Activated naive CD8-positive, alpha-beta T cell treated with anti-CD3 and anti-CD28 coated beads, Interleukin-2, amount 10 ng/mL, durations not matched to agents 7 days and 5 days (primary cell): ENCODE measurements around the gene HEG1. TPM values are rescaled to one million over a fixed set of nuclear protein-coding genes. Genes with fewer than 3 reads are reported as not detected.

Source experiments
- ATAC-seq: fragments of 150-1000 bp; cut with Tn5 transposase; one replicate; pipeline ENCODE4 v1.10.0; 2021; ENCODE audit warnings: low read depth, moderate library complexity
- POLR2A ChIA-PET: fragments of 350-600 bp; sonication (Branson Sonifier 250); formaldehyde crosslinking; loops from one replicate; lab custom pipeline; 2021; ENCODE audit warnings: antibody characterized with exemption; lab: Charles Lee
- DNase-seq: peaks from one replicate; pipeline ENCODE4 v3.0.0; 2021
- H3K27ac Mint-ChIP-seq: one replicate; pipeline ENCODE4 v1.8.0; 2022; ENCODE audit warnings: mild to moderate bottlenecking, mixed read lengths
- H3K27me3 Mint-ChIP-seq: one replicate; pipeline ENCODE4 v1.8.0; 2022; ENCODE audit warnings: mild to moderate bottlenecking, moderate library complexity, mixed read lengths
- H3K36me3 Mint-ChIP-seq: one replicate; pipeline ENCODE4 v1.8.0; 2021; ENCODE audit warnings: mild to moderate bottlenecking, mixed read lengths
- H3K4me1 Mint-ChIP-seq: one replicate; pipeline ENCODE4 v1.8.0; 2021; ENCODE audit warnings: mixed read lengths
- H3K4me3 Mint-ChIP-seq: one replicate; pipeline ENCODE4 v1.8.0; 2022; ENCODE audit warnings: mild to moderate bottlenecking, moderate library complexity, mixed read lengths
- H3K9me3 Mint-ChIP-seq: one replicate; pipeline ENCODE4 v1.8.0; 2021; ENCODE audit warnings: mixed read lengths
- total RNA-seq, 2 experiments: library from RNA; stranded (reverse); gene quantifications; one replicate each; pipeline ENCODE4 v1.2.3, GENCODE V29; 2021

HEG1 gene
- total RNA-seq, 2 experiments from 2014 or later, result 49.1 to 49.5 TPM

DNA sequence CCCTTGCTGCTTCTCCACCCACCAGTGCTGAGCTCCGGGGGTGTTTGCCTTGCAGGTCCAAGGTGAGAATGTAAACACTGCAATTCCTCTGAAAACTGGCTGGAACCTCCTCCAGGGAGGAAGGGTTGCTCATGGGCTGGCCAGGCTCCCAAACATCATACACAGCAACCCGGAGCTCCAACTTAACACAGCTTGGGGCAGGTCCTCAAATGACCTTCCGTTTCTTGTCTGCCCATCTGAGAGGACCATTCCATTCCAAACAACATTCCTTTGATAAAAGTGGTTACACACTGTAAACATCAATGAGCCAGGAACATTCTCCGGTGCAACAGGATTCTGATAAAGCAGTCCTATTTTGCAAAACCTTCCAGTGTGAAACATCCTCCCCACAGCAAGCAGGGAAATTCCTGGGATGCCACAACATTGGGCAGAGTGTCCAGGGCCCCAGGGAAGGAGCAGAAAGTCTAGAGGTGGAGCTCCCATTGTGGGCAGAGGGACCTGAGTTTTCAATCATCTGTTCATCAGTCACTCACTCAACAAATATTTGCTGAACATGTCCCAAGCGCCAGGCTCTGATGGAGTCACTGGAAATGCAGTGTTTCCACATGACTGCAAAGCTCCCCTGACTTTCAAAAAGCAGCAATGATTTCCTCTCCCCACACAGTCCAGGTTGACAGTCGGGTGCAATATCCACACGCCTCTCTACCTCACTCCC lies 7.3 kb upstream of the HEG1 start:
- DNase-seq (no peak), ATAC-seq (no peak)
- Mint-ChIP-seq H3K27me3 (peaks cover 35% of the 10 kb centered on the region), H3K27ac (no peak overlapping the region), H3K9me3 (peaks cover 3% of the 10 kb centered on the region), H3K36me3 (peaks cover 8% of the 10 kb centered on the region), H3K4me3 (no peak overlapping the region), H3K4me1 (peaks cover 7% of the 10 kb centered on the region)
- POLR2A ChIA-PET, result no interaction called here

DNA sequence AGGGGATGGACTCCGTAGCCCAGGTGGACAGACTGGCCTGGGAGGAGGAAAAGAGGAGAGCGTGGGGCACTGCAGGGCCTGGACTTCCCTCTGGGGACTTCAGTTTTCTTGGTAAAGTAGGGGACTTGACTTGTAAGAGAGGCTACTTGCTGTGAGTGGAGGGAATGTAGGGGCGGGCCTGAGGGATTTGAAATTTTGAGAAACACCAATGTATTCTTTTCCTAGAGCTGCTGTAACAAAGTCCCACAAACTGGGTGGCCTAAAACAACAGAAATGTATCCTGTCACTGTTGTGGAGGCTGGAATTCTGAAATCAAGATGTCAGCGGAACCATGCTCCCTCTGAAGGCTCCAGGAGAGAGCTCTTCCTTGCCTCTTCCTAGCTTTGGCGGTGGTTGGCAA lies 5.8 kb upstream of the HEG1 start:
- Mint-ChIP-seq H3K4me1 (peaks cover 9% of the 10 kb centered on the region), H3K27me3 (peaks cover 35% of the 10 kb centered on the region), H3K9me3 (peaks cover 3% of the 10 kb centered on the region), H3K27ac (no peak overlapping the region), H3K36me3 (peaks cover 3% of the 10 kb centered on the region), H3K4me3 (no peak overlapping the region)
- POLR2A ChIA-PET, result no interaction called here
- DNase-seq, result no peak
- ATAC-seq, result no peak

DNA sequence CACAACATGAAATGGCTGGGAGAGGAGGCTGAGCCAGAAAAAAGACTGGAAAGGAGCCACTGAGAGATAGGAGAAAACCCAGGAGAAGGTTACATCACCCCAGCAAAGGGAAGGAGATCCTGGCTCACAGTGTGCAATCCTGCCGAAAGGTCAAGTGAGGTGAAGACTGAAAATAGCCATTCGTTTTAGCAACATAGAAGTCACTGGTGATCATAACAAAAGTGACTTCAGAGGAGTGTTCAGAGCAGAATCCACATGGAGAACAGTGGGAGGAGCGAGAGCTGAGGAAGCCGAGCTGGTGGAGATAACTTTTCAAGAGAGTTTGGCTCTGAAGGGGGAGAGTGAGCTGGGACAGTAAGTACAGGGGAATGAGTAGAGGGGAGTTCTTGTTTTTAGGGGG lies 5.4 kb upstream of the HEG1 start:
- peaks cover 11% of the 10 kb centered on the region for H3K4me1 Mint-ChIP-seq
- H3K27me3 Mint-ChIP-seq, result peaks cover 35% of the 10 kb centered on the region

DNA sequence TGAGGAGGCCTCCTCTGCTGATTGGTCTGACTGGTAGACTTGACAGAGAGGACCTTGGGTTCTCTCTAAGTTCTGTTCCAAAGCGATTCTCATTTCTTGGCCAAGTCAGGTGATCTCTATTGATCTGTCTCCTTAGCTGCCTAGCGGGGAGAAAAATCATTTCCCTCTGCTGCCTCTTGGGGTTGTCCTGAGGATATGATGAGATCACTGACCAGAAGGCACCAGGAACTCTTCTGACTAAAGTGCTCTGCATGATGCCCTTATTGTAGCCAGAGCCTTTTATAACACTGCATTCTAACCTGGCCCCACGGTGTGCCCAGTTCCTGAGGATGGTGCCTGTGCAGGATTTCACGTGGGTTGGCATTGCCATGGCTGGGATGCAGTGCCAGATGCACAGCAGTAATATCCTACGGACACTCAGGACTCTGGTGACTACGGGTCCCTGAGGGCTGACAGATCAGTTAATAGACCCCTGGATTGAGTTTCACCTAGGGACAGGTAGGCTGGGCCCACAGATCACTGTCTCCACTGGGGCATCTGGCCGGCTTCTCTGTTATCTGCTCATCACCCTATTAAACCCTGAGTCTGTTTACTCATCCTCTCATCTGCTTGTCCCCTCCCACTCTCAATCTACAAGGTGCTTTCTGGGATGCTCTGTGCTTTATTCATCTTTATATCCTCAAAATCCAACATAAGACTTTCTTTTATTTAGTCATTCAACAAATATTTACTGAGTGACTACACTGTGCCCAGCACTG lies 3.9 kb upstream of the HEG1 start:
- H3K27me3 Mint-ChIP-seq, result peaks cover 35% of the 10 kb centered on the region
- DNase-seq (no peak), ATAC-seq (no peak)

More for the DNA sequence above, 5.4 kb upstream of the HEG1 start:
- peaks cover 3% of the 10 kb centered on the region for H3K36me3 Mint-ChIP-seq
- no peak overlapping the region for H3K4me3 Mint-ChIP-seq
- no peak overlapping the region for H3K27ac Mint-ChIP-seq
- POLR2A ChIA-PET, result no interaction called here
- peaks cover 3% of the 10 kb centered on the region for H3K9me3 Mint-ChIP-seq
- ATAC-seq, result no peak
- no peak for DNase-seq

DNA sequence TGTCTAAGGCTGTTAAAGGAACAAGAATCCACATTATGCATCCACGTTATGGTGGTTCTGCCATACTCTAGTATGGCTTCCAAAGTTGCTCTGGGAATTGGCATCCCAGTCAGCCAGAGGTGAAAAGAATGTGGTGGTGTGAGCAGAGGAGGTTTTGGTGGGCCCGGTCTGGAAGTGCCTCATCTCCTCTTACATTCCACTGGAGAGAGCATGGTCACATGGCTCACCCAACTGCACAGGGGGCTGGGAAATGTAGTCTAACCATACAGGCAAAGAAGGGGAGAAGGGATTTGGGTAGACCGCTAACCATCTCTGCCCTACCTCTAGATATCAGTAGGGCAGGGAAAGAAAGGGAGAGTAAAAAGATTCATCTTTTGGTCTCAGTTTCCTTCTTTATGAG lies 3.2 kb upstream of the HEG1 start:
- no peak for DNase-seq
- Mint-ChIP-seq H3K27ac (no peak overlapping the region), H3K9me3 (no peaks in the 10 kb centered on the region), H3K4me1 (peaks cover 19% of the 10 kb centered on the region), H3K27me3 (peaks cover 31% of the 10 kb centered on the region), H3K36me3 (peaks cover 4% of the 10 kb centered on the region), H3K4me3 (no peak overlapping the region)
- POLR2A ChIA-PET, result no interaction called here
- ATAC-seq, result no peak

More for the DNA sequence above, 3.9 kb upstream of the HEG1 start:
- POLR2A ChIA-PET, result no interaction called here
- Mint-ChIP-seq H3K9me3 (peaks cover 3% of the 10 kb centered on the region), H3K36me3 (peaks cover 4% of the 10 kb centered on the region), H3K4me3 (no peak overlapping the region), H3K27ac (no peak overlapping the region), H3K4me1 (peaks cover 12% of the 10 kb centered on the region)

DNA sequence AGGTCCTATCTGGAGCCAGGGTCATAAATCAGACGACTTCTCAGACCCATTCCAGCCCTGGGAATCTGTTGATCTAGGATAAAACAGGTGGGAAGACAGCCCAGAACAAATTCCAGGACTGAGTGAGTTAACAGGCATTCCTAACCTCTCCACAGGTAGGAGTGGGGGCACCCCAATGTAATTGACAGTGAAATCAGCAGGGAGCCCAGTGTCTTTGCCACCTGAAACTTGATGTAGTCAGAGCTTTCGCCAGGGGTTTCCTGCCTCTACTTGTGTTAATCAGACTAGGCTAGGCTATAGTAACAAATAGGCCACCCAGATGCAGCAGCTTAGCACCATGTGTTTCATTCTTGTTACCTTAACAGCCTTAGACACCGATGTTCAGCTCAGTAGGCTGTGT lies 2.7 kb upstream of the HEG1 start:
- Mint-ChIP-seq H3K4me1 (peaks cover 22% of the 10 kb centered on the region), H3K4me3 (no peak overlapping the region), H3K36me3 (peaks cover 4% of the 10 kb centered on the region), H3K27ac (no peak overlapping the region), H3K9me3 (no peaks in the 10 kb centered on the region), H3K27me3 (peaks cover 27% of the 10 kb centered on the region)
- no peak for DNase-seq
- no peak for ATAC-seq
- POLR2A ChIA-PET, result no interaction called here

DNA sequence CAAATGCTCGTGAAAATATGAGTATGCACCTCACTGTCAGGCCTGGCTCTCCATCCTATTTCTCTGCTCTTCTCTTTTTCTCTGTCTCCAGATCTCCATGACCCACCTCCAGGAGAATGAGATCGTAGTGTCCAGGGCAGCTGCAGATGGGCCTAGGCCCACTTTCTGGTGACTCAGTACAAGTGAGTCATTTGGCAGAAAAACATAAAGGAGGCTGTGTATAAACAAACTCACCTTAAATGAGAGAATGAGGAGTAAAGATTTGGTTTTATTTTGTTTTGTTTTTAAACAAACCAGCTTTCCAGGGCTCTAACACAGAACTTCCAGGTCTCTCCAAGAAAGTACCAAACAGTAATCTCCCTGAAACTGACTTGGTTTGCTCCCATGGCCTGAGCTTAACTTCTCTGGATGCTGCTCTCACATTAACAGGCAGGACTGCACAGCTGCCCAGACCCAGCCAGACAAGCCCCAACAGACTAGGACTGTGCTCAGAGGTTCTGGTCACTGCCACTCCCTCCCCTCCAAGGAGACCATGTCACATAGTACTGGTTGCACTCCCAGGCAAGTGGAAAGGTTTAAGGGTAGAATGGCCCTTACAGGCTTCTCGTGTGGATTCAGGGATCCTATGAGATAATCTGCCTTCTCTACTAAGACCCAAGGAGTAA lies 1.5 kb upstream of the HEG1 start:
- Mint-ChIP-seq H3K27ac (no peak overlapping the region), H3K27me3 (peaks cover 20% of the 10 kb centered on the region), H3K36me3 (peaks cover 4% of the 10 kb centered on the region), H3K4me3 (no peak overlapping the region), H3K9me3 (no peaks in the 10 kb centered on the region), H3K4me1 (peaks cover 34% of the 10 kb centered on the region)
- no peak for ATAC-seq
- POLR2A ChIA-PET, result interaction anchor here (0.8 to 0.9 kb wide), 2 partner anchors 12 to 84 kb away, joined by 3 to 4 read pairs; no protein-coding TSS in a partner anchor
- DNase-seq, result no peak

DNA sequence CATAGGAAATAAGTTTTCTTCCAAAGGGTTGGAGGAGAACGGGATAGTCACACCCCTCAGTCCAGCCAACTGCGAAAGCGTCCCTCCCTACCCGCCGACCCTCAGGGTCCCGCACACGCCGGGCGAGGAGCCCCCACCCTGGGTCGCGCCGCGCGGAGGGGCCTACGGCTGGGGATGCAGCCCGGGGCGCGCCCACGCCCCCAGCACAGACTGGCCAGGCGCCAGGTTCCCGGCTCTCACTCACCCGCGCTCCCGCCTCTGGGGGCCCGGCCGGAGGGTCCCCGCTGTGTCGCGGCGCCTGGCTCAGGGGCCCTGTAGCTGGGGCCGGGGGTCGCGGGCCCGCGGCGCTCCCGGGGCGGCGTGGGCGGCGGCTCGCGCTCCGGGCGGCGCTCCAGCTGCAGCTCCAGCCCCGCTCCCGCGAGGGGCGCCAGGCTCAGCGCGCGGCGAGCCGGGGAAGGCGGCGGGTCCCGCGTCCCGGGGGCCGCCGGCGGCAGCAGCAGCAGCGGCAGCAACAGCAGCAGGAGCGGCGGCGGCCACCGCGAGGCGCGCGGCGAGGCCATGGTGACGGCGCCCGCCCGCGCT lies 375 bp downstream of the HEG1 start:
- peak; percentile 20 for ATAC-seq
- DNase-seq, result peak; percentile 62
- Mint-ChIP-seq H3K27me3 (peaks cover 2% of the 10 kb centered on the region), H3K4me3 (peak overlapping the region; percentile 97), H3K36me3 (peaks cover 13% of the 10 kb centered on the region), H3K27ac (peak overlapping the region; percentile 96), H3K9me3 (no peaks in the 10 kb centered on the region), H3K4me1 (peaks cover 49% of the 10 kb centered on the region)
- POLR2A ChIA-PET, result interaction anchor here (0.6 to 0.9 kb wide), 2 partner anchors 14 to 112 kb away, joined by 3 to 5 read pairs; no protein-coding TSS in a partner anchor

DNA sequence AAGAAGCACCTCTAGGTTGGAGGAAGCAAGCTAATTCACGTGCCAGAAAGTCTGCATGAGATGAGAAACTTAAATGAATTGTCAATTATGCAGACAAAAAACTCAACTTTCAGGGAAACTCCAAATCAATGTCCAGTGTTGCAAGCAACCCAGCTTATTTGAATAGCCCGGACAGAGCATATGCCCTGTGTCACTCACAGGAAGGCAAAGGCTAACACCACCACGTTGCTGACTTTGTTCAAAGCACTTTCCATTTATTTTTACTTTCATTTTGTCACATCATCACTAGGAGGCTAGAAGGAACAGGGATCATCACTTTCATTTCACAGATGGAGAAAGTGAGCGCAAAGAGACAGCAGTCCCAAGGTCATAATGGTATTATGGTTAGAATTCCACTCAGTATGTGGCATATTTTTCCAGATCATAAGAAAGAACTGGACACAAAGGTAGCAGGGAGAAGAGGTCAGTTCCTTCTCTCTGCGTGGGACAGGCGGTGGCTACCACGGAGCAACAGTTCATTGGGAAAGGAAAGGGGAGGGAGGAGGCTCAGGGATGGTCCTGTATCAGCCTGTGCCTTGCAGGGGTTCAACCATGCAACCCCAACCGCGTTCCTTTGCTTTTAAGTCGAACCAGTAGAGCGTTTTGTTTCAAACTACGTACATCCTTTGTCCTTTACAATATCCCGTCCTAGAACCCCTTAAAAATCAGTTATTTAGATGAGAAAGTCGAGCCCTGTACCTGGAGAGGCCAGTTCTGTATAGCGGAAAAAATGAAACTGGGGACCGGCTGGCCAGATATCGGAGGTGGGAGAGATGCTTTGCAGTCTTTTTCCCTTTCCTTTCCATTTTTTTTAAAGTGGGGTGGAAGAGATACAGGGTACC lies 1.1 kb downstream of the HEG1 start:
- Mint-ChIP-seq H3K4me1 (peaks cover 48% of the 10 kb centered on the region), H3K27me3 (no peaks in the 10 kb centered on the region), H3K9me3 (no peaks in the 10 kb centered on the region), H3K36me3 (peaks cover 16% of the 10 kb centered on the region), H3K4me3 (peak overlapping the region; percentile 97), H3K27ac (peak overlapping the region; percentile 96)
- DNase-seq, result no peak
- POLR2A ChIA-PET, result interaction anchor here (0.6 to 4.0 kb wide), 6 partner anchors 14 to 113 kb away, joined by 3 to 31 read pairs (median 4); no protein-coding TSS in a partner anchor
- ATAC-seq, result no peak

DNA sequence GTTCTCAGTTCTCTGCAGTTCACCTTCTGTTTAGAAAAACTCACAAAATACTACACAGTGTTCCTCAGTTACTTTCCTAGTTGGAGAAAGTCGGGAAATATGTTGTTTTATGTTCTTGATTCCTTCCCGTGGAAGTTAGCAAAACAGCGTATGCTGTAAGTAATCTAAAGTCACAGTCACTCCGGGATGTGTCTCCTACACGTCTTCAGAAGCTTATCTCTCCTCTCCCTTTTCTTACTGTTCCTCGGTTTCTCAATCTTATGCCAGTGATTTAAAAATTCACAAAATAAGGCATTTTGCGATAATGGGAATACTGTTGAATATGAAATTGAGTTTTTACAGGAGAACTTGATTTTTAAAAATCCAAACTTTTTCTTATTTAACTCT lies 1.7 kb downstream of the HEG1 start:
- no peak for ATAC-seq
- H3K4me1 Mint-ChIP-seq, result peaks cover 52% of the 10 kb centered on the region

DNA sequence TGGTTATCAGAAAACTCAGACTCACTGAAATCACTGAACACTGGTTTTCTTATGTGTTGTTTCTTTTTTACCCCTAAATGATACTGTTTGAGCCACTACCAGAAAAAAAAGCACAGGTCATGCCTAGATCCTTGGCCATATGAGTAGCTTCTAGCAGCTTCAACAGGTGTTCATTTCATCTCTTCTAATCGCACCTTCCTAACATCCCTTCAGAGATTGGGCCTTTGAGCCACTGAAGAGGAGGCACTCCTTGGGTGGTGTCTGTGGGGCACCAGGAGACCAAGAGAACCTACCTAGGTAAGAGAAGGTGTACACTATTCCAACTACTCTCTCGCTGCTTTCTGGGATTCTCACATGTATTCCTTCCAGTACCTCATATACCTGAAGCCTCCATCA lies 2.5 kb downstream of the HEG1 start:
- Mint-ChIP-seq H3K36me3 (peaks cover 27% of the 10 kb centered on the region), H3K4me3 (peak overlapping the region; percentile 97), H3K4me1 (peaks cover 55% of the 10 kb centered on the region), H3K27ac (peak overlapping the region; percentile 96), H3K9me3 (no peaks in the 10 kb centered on the region), H3K27me3 (no peaks in the 10 kb centered on the region)
- POLR2A ChIA-PET, result interaction anchor here (0.5 to 4.0 kb wide), 6 partner anchors 20 to 88 kb away, joined by 3 to 31 read pairs (median 4); no protein-coding TSS in a partner anchor
- ATAC-seq, result no peak
- no peak for DNase-seq

More for the DNA sequence above, 1.7 kb downstream of the HEG1 start:
- Mint-ChIP-seq H3K4me3 (peak overlapping the region; percentile 97), H3K27me3 (no peaks in the 10 kb centered on the region), H3K27ac (peak overlapping the region; percentile 96), H3K9me3 (no peaks in the 10 kb centered on the region), H3K36me3 (peaks cover 22% of the 10 kb centered on the region)
- no peak for DNase-seq
- POLR2A ChIA-PET, result interaction anchor here (0.8 to 4.0 kb wide), 4 partner anchors 68 to 87 kb away, joined by 3 to 31 read pairs (median 7); no protein-coding TSS in a partner anchor

DNA sequence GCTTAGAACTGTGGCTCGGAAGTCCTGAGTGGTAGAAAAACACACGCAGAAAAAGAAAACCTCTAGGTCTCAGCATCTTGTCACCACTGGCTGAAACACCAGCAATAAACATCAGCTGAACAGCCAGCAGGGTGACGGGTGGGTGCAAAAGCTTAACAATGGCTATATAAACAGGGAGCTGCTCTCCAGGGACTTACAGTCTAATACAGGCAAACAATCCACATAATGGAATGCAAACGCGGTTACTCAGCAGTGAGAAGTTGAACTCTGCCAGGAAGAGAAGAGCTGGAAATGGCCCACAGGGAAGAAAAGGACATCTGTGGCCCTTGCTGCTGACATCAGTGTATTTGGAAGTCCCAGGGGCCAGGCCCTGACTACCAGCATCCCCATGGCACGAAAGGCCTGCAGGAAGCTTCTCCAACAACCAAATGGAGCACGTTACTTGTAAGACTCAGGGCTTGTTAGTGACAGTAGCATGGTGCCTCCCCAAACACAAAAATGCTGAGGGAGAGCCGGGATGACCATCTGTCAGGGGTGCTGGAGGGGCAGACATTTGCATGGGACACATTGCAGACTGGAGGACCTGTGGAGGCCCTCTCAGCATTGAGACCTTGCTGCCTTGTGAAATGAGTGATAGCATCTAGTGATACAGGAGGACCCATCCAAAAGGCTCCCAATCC lies 3.0 kb downstream of the HEG1 start:
- Mint-ChIP-seq H3K4me1 (peaks cover 55% of the 10 kb centered on the region), H3K27me3 (no peaks in the 10 kb centered on the region), H3K9me3 (no peaks in the 10 kb centered on the region), H3K4me3 (peak overlapping the region; percentile 97), H3K36me3 (peaks cover 31% of the 10 kb centered on the region), H3K27ac (peak overlapping the region; percentile 96)
- ATAC-seq (no peak), DNase-seq (no peak)
- POLR2A ChIA-PET, result interaction anchor here (0.5 to 4.0 kb wide), 12 partner anchors 20 to 329 kb away, joined by 3 to 31 read pairs (median 4); no protein-coding TSS in a partner anchor
